Colonic mucosa (tissue), 4 donors: ENCODE results near the gene PFDN1. TPM values are rescaled to one million over a fixed set of nuclear protein-coding genes. Genes with fewer than 3 reads are reported as not detected.
A peak's percentile ranks its signal among the peaks of the same experiment; 100 is the strongest.
"Not testable (repeated sequence)": the region's sequence is repeated elsewhere in the genome, so short reads cannot be mapped to it uniquely, and the experiment has no call there.

Source experiments
- DNase-seq: peaks from one replicate; pipeline ENCODE4 v3.0.0-alpha.2; 2020
- H3K27ac ChIP-seq: fragments of 200-600 bp; one replicate; pipeline ENCODE4 v1.8.0; 2021
- H3K27me3 ChIP-seq: fragments of 200-600 bp; one replicate; pipeline ENCODE4 v1.8.0; 2021
- H3K36me3 ChIP-seq: fragments of 200-600 bp; one replicate; pipeline ENCODE4 v1.8.0; 2021
- H3K4me1 ChIP-seq: fragments of 200-600 bp; one replicate; pipeline ENCODE4 v1.8.0; 2021; ENCODE audit warnings: mild to moderate bottlenecking
- H3K4me3 ChIP-seq: fragments of 200-600 bp; one replicate; pipeline ENCODE4 v1.8.0; 2021
- H3K9ac ChIP-seq, 2 donors: one replicate each; pipeline ENCODE4 v1.7.0; 2013; ENCODE audit warnings: control low read depth in 2 of 2, low read depth in 2 of 2, low read length in 2 of 2
- H3K9me3 ChIP-seq: fragments of 200-600 bp; one replicate; pipeline ENCODE4 v1.8.0; 2021
- intact Hi-C: fragments of 100-400 bp; cut with DNase I; formaldehyde crosslinking; loops from one replicate; pipeline ENCODE4 v1.14.1; 2022
- total RNA-seq, 2 donors: library from RNA; stranded (reverse); fragmentation: NEBNext Ultra II Directional in 1 of 2; extraction: Animal tissue kit (Norgen Biotek cat#: 25700) in 1 of 2; gene quantifications; one replicate each; pipeline ENCODE4 v1.2.1, GENCODE V29; 2021
- TF ChIP-seq, protein P1 (sequence below): fragments of 200-600 bp; IDR thresholded peaks from one replicate; pipeline ENCODE4 v1.8.0; 2022; ENCODE audit warnings: antibody characterized with exemption, mild to moderate bottlenecking
- donor health status: healthy.
- donor health status: DM: no; HTN: no; CAD: no.
- donor health status: DM: no; HTN: no; CAD: no.

The PFDN1 gene
- total RNA-seq, 2 donors from 2014 or later, result 41.2 to 41.4 TPM

DNA sequence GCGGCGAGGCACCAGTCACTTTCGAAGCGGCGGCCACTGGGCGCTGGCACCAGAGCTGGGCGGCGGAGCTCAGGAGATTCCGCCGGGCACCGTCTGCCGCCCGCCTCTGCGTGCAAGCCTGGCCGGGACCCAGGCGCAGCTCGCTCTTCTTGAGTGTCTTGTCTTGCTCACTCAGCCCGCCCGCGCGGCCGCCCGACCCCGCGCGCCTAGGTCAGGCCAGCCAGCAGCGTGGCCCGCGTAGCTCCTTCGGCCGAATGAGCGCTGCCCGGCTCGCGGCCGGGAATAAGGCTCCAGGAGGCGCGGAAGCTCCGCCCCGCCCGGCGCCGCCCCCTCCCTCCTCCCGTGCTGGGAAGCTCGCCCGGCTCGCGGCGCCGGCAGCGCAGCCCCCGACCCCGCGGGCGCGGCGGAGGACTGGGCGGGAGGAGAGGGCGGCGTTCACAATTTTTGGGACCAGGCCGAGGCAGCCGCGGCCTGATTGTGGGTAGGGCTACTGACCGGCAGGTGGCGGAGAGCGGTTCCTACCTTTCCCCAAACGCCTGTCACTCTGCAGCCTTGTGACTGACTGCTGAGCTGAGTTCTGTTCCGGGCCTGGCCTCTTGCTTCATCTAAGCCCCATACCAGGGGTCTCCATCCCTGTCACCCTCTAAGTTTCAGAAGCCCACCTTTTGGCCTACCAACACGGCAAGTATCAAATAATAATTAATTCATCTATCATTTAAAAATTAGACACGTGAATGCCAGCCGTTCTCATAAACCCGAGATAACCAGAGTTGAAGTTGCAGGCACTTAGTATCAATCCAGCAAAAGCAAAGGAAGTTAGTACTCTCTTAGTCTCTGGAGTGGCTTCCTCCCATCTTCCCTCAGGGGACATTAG, 43.7 kb upstream of the PFDN1 start, which contains the start of gene HBEGF:
Gene HBEGF, minus strand, starts transcription at position 256 of the 874 bp plus-strand sequence. CDS start 275 bp downstream, outside the sequence.
- TF ChIP-seq, protein P1, sequence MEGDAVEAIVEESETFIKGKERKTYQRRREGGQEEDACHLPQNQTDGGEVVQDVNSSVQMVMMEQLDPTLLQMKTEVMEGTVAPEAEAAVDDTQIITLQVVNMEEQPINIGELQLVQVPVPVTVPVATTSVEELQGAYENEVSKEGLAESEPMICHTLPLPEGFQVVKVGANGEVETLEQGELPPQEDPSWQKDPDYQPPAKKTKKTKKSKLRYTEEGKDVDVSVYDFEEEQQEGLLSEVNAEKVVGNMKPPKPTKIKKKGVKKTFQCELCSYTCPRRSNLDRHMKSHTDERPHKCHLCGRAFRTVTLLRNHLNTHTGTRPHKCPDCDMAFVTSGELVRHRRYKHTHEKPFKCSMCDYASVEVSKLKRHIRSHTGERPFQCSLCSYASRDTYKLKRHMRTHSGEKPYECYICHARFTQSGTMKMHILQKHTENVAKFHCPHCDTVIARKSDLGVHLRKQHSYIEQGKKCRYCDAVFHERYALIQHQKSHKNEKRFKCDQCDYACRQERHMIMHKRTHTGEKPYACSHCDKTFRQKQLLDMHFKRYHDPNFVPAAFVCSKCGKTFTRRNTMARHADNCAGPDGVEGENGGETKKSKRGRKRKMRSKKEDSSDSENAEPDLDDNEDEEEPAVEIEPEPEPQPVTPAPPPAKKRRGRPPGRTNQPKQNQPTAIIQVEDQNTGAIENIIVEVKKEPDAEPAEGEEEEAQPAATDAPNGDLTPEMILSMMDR, result no peak
- no peaks in the 10 kb centered on the region for H3K27me3 ChIP-seq
- intact Hi-C loops, result no loop called here
- H3K9ac ChIP-seq, result peak within 1 kb of the TSS; percentile 79 to 82
- peaks cover 11% of the 10 kb centered on the region for H3K4me1 ChIP-seq
- peak; percentile 88 for DNase-seq
- H3K4me3 ChIP-seq, result peak within 1 kb of the TSS; percentile 93
- H3K27ac ChIP-seq, result peak within 1 kb of the TSS; percentile 82
- H3K9me3 ChIP-seq, result no peaks in the 10 kb centered on the region
- H3K36me3 ChIP-seq, result no peaks in the 10 kb centered on the region

DNA sequence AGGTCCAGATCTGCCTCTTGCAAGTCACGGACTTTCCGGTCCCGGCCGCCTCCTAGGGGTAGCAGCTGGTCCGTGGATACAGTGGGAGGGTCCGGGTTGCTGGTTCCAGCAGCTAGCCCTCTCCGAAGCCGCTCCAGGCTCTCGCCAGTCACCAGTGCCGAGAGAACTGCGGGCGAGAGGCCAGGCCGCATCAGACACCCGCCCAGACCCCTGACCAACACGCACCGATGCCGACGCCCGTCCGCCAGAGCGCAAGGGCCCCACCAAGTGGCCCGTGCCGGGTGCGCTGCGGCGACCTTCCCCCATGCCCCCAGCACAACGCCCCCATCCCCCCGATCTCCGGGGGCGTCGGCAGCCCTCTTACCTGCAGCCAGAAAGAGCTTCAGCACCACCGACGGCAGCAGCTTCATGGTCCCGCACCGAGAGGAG, 43.0 kb upstream of the PFDN1 start:
- peak overlapping the region; percentile 82 for H3K27ac ChIP-seq
- H3K4me3 ChIP-seq, result peak overlapping the region; percentile 93
- DNase-seq, result peak; percentile 61
- intact Hi-C loops, result no loop called here
- no peaks in the 10 kb centered on the region for H3K9me3 ChIP-seq
- peaks cover 11% of the 10 kb centered on the region for H3K4me1 ChIP-seq
- no peaks in the 10 kb centered on the region for H3K36me3 ChIP-seq
- no peaks in the 10 kb centered on the region for H3K27me3 ChIP-seq
- H3K9ac ChIP-seq, result peak overlapping the region; percentile 79 to 82
- TF ChIP-seq, protein P1, result no peak

- H3K27me3 ChIP-seq, result no peaks in the 10 kb centered on the region
- intact Hi-C loops, result no loop called here
- peaks cover 11% of the 10 kb centered on the region for H3K4me1 ChIP-seq
- DNase-seq, result peak; percentile 41
- H3K36me3 ChIP-seq, result no peaks in the 10 kb centered on the region
- H3K4me3 ChIP-seq, result peak overlapping the region; percentile 93
- no peaks in the 10 kb centered on the region for H3K9me3 ChIP-seq
- peak overlapping the region; percentile 82 for H3K27ac ChIP-seq
- TF ChIP-seq, protein P1, result no peak
- peak overlapping the region; percentile 17 to 79 for H3K9ac ChIP-seq
Measured at GRCh38 chr5:140344683-140345423, 42.0 kb upstream of the PFDN1 start.

DNA sequence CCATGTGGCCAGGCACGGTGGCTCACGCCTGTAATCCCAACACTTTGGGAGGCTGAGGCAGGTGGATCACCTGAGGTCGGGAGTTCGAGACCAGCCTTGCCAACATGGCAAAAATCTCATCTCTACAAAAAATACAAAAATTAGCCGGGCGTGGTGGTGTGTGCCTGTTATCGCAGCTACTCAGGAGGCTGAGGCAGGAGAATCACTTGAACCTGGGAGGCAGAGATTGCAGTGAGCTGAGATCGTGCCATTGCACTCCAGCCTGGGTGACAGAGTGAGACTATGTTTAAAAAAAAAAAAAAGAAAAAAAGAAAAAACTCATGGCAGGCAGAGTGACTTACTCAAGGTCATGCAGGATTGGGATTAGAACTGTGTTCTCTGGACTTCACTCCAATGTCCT, 40.9 kb upstream of the PFDN1 start:
- H3K4me3 ChIP-seq, DNase-seq, H3K36me3 ChIP-seq, intact Hi-C loops, H3K9me3 ChIP-seq, H3K9ac ChIP-seq, H3K27ac ChIP-seq, H3K27me3 ChIP-seq: not testable (repeated sequence)
- H3K4me1 ChIP-seq, result peaks cover 11% of the 10 kb centered on the region

DNA sequence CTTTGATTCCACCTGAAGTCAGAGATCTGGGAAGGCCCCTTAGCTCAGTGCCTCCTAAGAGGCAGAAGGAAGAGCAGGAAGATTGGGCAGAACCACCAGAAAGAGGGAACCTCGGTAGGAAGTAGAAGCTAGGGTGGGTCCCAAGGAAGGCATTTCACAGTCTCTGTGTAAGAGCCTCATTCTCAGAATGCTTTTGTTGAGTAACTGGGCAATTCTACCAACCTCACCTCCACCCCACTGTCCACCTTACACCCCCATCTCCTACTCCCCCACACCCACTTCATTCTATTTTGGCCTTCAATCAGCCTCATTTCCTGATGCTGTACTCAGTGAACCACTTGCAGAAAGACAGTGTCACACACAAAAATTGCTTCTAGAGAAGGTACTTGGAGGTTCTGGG, 40.0 kb upstream of the PFDN1 start:
- TF ChIP-seq, protein P1, result no peak
- DNase-seq, result no peak
- Histone ChIP-seq H3K4me3 (no peak overlapping the region), H3K9me3 (no peaks in the 10 kb centered on the region), H3K36me3 (no peaks in the 10 kb centered on the region), H3K27me3 (no peaks in the 10 kb centered on the region), H3K9ac (no peak overlapping the region), H3K27ac (no peak overlapping the region), H3K4me1 (peaks cover 11% of the 10 kb centered on the region)
- intact Hi-C loops, result no loop called here
